Loucy (cell line): ENCODE results near the gene ZNF407.
A peak's percentile ranks its signal among the peaks of the same experiment; 100 is the strongest.
"Not testable (repeated sequence)": the region's sequence is repeated elsewhere in the genome, so short reads cannot be mapped to it uniquely, and the experiment has no call there.

ENCODE experiments used
- H2AFZ ChIP-seq: fragments of 200-600 bp; sonication (generic); 2 replicates; pipeline ENCODE4 v1.6.0; 2016; ENCODE audit warnings: antibody characterized with exemption, mild to moderate bottlenecking, low read length, moderate library complexity
- H3F3A ChIP-seq: fragments of 200-600 bp; 2 replicates; pipeline ENCODE4 v1.6.0; 2016; ENCODE audit warnings: antibody characterized with exemption, low read depth, mild to moderate bottlenecking
- H3K27me3 ChIP-seq: fragments of 200-600 bp; sonication (generic); 2 replicates; pipeline ENCODE4 v1.6.1; 2014; ENCODE audit warnings: low read length, mild to moderate bottlenecking; ENCODE audit not compliant: insufficient read depth, poor library complexity, severe bottlenecking
- H3K36me3 ChIP-seq: fragments of 200-600 bp; sonication (generic); 2 replicates; pipeline ENCODE4 v1.6.1; 2016; ENCODE audit warnings: low read length; ENCODE audit not compliant: insufficient read depth
- H3K4me1 ChIP-seq: fragments of 200-600 bp; sonication (generic); 2 replicates; pipeline ENCODE4 v1.5.1; 2014; ENCODE audit warnings: low read length, mild to moderate bottlenecking; ENCODE audit not compliant: insufficient read depth, poor library complexity, severe bottlenecking
- H3K4me2 ChIP-seq: fragments of 200-600 bp; sonication (generic); 2 replicates; pipeline ENCODE4 v1.6.0; 2014; ENCODE audit warnings: antibody characterized with exemption, low read length, low read depth, mild to moderate bottlenecking; ENCODE audit not compliant: poor library complexity, severe bottlenecking
- H3K4me3 ChIP-seq: fragments of 200-600 bp; sonication (generic); 2 replicates; pipeline ENCODE4 v1.5.1; 2014; ENCODE audit warnings: low read length, mild to moderate bottlenecking, mixed read lengths; ENCODE audit not compliant: poor library complexity, severe bottlenecking
- H3K79me2 ChIP-seq: fragments of 200-600 bp; sonication (generic); 2 replicates; pipeline ENCODE4 v1.6.1; 2014; ENCODE audit warnings: low read length; ENCODE audit not compliant: insufficient read depth
- H3K9ac ChIP-seq: fragments of 200-600 bp; sonication (generic); 2 replicates; pipeline ENCODE4 v1.6.0; 2014; ENCODE audit warnings: mild to moderate bottlenecking, low read depth, low read length, moderate library complexity; ENCODE audit not compliant: poor library complexity, severe bottlenecking
- H3K9me2 ChIP-seq: fragments of 200-600 bp; sonication (generic); replicated peaks from 2 replicates; pipeline ENCODE4 v1.6.1; 2016; ENCODE audit warnings: low read depth, low read length, mixed read lengths
- H3K9me3 ChIP-seq: fragments of 200-600 bp; sonication (generic); 2 replicates; pipeline ENCODE4 v1.6.1; 2014; ENCODE audit warnings: mild to moderate bottlenecking, antibody characterized with exemption, low read length, low read depth; ENCODE audit not compliant: insufficient read depth
- H4K20me1 ChIP-seq: fragments of 200-600 bp; sonication (generic); 2 replicates; pipeline ENCODE4 v1.6.0; 2014; ENCODE audit warnings: antibody characterized with exemption, low read length, mild to moderate bottlenecking; ENCODE audit not compliant: insufficient read depth, poor library complexity, severe bottlenecking
- EZH2phosphoT487 ChIP-seq: fragments of 200-600 bp; IDR thresholded peaks from 2 replicates; pipeline ENCODE4 v1.6.1; 2018; ENCODE audit warnings: antibody characterized with exemption, mild to moderate bottlenecking, moderate library complexity, borderline replicate concordance
- TF ChIP-seq, protein P1 (sequence below): fragments of 200-600 bp; sonication (generic); conservative IDR thresholded peaks from 2 replicates; pipeline ENCODE4 v1.5.1; 2014; ENCODE audit warnings: mild to moderate bottlenecking, antibody characterized with exemption, low read length

ZNF407 gene

DNA sequence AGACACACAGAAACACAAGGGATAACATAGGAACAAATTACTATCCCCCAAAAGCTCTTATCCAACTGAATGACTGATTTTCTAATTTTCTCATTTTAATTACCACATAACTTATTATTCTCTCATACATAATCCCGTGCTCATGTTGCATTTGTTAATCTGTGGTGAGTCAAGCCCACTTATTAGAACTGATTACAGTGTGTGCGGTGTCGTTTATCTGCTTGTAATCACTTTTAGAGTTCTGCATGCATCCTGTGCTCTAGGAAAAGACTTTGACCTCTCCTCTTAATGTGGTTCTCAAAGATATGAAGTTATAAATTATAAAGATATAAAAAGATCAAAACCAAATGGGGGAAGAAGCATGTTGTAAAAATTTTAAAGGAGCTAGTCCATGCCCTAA is 33.7 kb upstream of the ZNF407 start:
- Histone ChIP-seq H3K9me3 (no peaks in the 10 kb centered on the region), H3K36me3 (no peaks in the 10 kb centered on the region), H3K9ac (no peak overlapping the region), H2AFZ (no peak overlapping the region), H4K20me1 (no peaks in the 10 kb centered on the region), H3K27me3 (peaks cover 27% of the 10 kb centered on the region), H3F3A (no peaks in the 10 kb centered on the region), H3K79me2 (no peaks in the 10 kb centered on the region), H3K4me2 (no peak overlapping the region), H3K4me3 (no peak overlapping the region), H3K4me1 (no peaks in the 10 kb centered on the region), H3K9me2 (no peaks in the 10 kb centered on the region)
- TF ChIP-seq, protein P1, sequence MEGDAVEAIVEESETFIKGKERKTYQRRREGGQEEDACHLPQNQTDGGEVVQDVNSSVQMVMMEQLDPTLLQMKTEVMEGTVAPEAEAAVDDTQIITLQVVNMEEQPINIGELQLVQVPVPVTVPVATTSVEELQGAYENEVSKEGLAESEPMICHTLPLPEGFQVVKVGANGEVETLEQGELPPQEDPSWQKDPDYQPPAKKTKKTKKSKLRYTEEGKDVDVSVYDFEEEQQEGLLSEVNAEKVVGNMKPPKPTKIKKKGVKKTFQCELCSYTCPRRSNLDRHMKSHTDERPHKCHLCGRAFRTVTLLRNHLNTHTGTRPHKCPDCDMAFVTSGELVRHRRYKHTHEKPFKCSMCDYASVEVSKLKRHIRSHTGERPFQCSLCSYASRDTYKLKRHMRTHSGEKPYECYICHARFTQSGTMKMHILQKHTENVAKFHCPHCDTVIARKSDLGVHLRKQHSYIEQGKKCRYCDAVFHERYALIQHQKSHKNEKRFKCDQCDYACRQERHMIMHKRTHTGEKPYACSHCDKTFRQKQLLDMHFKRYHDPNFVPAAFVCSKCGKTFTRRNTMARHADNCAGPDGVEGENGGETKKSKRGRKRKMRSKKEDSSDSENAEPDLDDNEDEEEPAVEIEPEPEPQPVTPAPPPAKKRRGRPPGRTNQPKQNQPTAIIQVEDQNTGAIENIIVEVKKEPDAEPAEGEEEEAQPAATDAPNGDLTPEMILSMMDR = no peak
- no peak for TF ChIP-seq EZH2phosphoT487

DNA sequence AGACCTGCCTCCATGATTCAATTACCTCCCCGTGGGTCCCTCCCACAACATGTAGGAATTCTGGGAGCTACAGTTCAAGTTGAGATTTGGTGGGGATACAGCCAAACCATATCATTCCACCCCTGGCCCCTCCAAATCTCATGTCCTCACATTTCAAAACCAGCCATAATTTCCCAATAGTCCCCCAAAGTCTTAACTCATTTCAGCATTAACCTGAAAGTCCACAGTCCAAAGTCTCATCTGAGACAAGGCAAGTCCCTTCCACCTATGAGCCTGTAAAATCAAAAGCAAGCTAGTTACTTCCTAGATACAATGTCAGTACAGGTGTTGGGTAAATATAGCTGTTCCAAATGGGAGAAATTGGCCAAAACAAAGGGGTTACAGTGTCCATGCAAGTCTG is 32.5 kb upstream of the ZNF407 start:
- H3K9me3 ChIP-seq, H3K9me2 ChIP-seq, H3K4me2 ChIP-seq, H2AFZ ChIP-seq, H3K4me1 ChIP-seq, H3F3A ChIP-seq, H3K79me2 ChIP-seq, H3K4me3 ChIP-seq, H3K36me3 ChIP-seq, H4K20me1 ChIP-seq, H3K9ac ChIP-seq: not testable (repeated sequence)
- H3K27me3 ChIP-seq = peaks cover 27% of the 10 kb centered on the region

DNA sequence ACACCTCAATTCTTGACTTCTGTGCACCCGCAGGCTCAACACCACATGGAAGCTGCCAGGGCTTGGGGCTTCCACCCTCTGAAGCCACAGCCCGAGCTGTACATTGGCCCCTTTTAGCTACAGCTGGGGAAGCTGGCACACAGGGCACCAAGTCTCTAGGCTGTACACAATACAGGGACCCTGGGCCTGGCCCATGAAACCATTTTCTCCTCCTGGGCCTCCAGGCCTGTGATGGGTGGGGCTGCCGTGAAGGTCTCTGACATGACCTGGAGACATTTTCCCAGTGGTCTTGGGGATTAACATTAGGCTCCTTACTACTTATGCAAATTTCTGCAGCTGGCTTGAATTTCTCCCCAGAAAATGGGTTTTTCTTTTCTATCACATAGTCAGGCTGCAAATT is 31.7 kb upstream of the ZNF407 start:
- not testable (repeated sequence) for H3K9ac ChIP-seq, H3K4me1 ChIP-seq, H3K9me3 ChIP-seq, H3K4me2 ChIP-seq, H3K79me2 ChIP-seq, H3K9me2 ChIP-seq, H4K20me1 ChIP-seq, H3F3A ChIP-seq, H3K36me3 ChIP-seq, H2AFZ ChIP-seq, H3K4me3 ChIP-seq
- peaks cover 27% of the 10 kb centered on the region for H3K27me3 ChIP-seq

DNA sequence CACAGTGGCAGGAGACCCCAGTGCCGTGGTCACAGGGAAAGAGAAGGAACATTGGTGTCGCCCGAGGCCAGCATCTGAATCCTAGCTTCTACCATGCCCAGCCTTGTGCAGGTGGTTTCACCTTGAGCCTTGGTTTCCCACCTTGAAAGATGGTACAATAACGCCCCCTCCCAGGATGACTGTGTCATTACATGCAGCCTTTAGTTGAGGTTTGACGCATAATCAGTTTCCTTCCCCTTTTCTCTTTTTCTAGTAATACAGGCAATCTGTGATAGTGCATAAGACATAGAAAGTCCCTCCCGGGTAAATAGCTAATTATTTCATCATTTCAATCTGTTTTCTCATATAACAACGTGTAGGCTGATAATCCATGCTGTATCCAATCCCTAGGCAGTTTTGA is 29.8 kb upstream of the ZNF407 start:
- TF ChIP-seq, protein P1 = 0 out of 2 replicates have a peak, but pooled peaks have one; percentile 14
- TF ChIP-seq EZH2phosphoT487 = no peak
- Histone ChIP-seq H3K4me3 (no peak overlapping the region), H3K36me3 (no peaks in the 10 kb centered on the region), H3K9me3 (no peaks in the 10 kb centered on the region), H3F3A (no peaks in the 10 kb centered on the region), H3K27me3 (peaks cover 22% of the 10 kb centered on the region), H4K20me1 (no peaks in the 10 kb centered on the region), H3K4me2 (no peak overlapping the region), H3K9me2 (no peaks in the 10 kb centered on the region), H3K4me1 (no peaks in the 10 kb centered on the region), H2AFZ (no peak overlapping the region), H3K9ac (no peak overlapping the region), H3K79me2 (no peaks in the 10 kb centered on the region)
